SK-N-SH (cell line): ENCODE results near the gene PCSK5. TPM values are rescaled to one million over a fixed set of nuclear protein-coding genes. Genes with fewer than 3 reads are reported as not detected.

Experiments
- CTCF ChIA-PET: fragments of 300-600, 350-600 bp; formaldehyde crosslinking; extraction: SDS; loops from one replicate; lab custom pipeline; 2021; lab: Yijun Ruan, JAX
- POLR2A ChIA-PET: fragments of 350-600 bp; sonication (Branson Sonifier 250); formaldehyde crosslinking; extraction: SDS; loops from one replicate; lab custom pipeline; 2020; ENCODE audit warnings: antibody characterized with exemption, inconsistent platforms; lab: Yijun Ruan, JAX
- DNase-seq: peaks from one replicate; pipeline ENCODE4 v3.0.0; 2012
- H2AFZ ChIP-seq: fragments of 200-600 bp; sonication (generic); 2 replicates; pipeline ENCODE4 v1.8.1; 2016; ENCODE audit warnings: antibody characterized with exemption, mild to moderate bottlenecking, low read depth
- H3F3A ChIP-seq: fragments of 200-600 bp; sonication (generic); replicated peaks from 2 replicates; pipeline ENCODE3; 2016; ENCODE audit warnings: antibody characterized with exemption, mild to moderate bottlenecking; ENCODE audit not compliant: insufficient read depth
- H3K27ac ChIP-seq, 2 experiments: fragments of 200-500 bp in 1 of 2; fragments of 200-600 bp in 1 of 2; sonication (Bioruptor generic) in 1 of 2; sonication (generic), shearing (Covaris generic) in 1 of 2; 2 replicates each; pipeline versions ENCODE4 v1.5.1 to v1.6.1; 2014 to 2016; ENCODE audit warnings: low read depth in 2 of 2, inconsistent platforms in 1 of 2, low read length in 1 of 2, mild to moderate bottlenecking in 1 of 2, mixed read lengths in 1 of 2
- H3K27me3 ChIP-seq: fragments of 200-600 bp; sonication (generic), shearing (Covaris generic); 2 replicates; pipeline ENCODE4 v1.6.1; 2016; ENCODE audit warnings: mixed run types; ENCODE audit not compliant: insufficient read depth
- H3K36me3 ChIP-seq, 2 experiments: fragments of 200-500 bp in 1 of 2; fragments of 200-600 bp in 1 of 2; sonication (Bioruptor generic) in 1 of 2; sonication (generic) in 1 of 2; replicated peaks in 1 of 2; 2 replicates each; pipeline versions ENCODE3 to v1.5.1; 2014 to 2016; ENCODE audit warnings: low read length in 1 of 2, mild to moderate bottlenecking in 1 of 2; ENCODE audit not compliant: insufficient read depth in 2 of 2, control insufficient read depth in 1 of 2
- H3K4me1 ChIP-seq, 2 experiments: fragments of 200-500 bp in 1 of 2; fragments of 200-600 bp in 1 of 2; sonication (Bioruptor generic) in 1 of 2; sonication (generic), shearing (Covaris generic) in 1 of 2; 2 replicates each; pipeline versions ENCODE4 v1.5.1 to v1.6.1; 2014 to 2016; ENCODE audit warnings: low read depth in 1 of 2, low read length in 1 of 2, mixed run types in 1 of 2; ENCODE audit not compliant: insufficient read depth in 2 of 2, control insufficient read depth in 1 of 2
- H3K4me2 ChIP-seq: fragments of 200-600 bp; sonication (generic), shearing (Covaris generic); 2 replicates; pipeline ENCODE4 v1.6.1; 2017; ENCODE audit warnings: mixed run types
- H3K4me3 ChIP-seq, 2 experiments: fragments of 200-500 bp in 1 of 2; fragments of 200-600 bp in 1 of 2; sonication (Bioruptor generic) in 1 of 2; sonication (generic), shearing (Covaris generic) in 1 of 2; 2 replicates each; pipeline versions ENCODE4 v1.5.1 to v1.8.1; 2014 to 2016; ENCODE audit warnings: low read depth in 2 of 2, inconsistent platforms in 1 of 2, low read length in 1 of 2, mild to moderate bottlenecking in 1 of 2, mixed read lengths in 1 of 2, moderate library complexity in 1 of 2
- H3K79me2 ChIP-seq: fragments of 200-600 bp; sonication (generic); 2 replicates; pipeline ENCODE4 v1.8.1; 2017; ENCODE audit warnings: mild to moderate bottlenecking; ENCODE audit not compliant: insufficient read depth
- H3K9ac ChIP-seq: fragments of 200-600 bp; sonication (generic); 2 replicates; pipeline ENCODE4 v1.6.1; 2017; ENCODE audit warnings: mixed run types
- H3K9me2 ChIP-seq: fragments of 200-600 bp; sonication (generic); 2 replicates; pipeline ENCODE4 v1.6.1; 2017; ENCODE audit warnings: mixed run types
- H3K9me3 ChIP-seq: fragments of 200-600 bp; sonication (generic); 2 replicates; pipeline ENCODE4 v1.6.1; 2017; ENCODE audit warnings: mixed run types, mild to moderate bottlenecking, moderate library complexity
- H4K20me1 ChIP-seq: fragments of 200-600 bp; sonication (generic); 2 replicates; pipeline ENCODE4 v1.6.1; 2017; ENCODE audit warnings: mild to moderate bottlenecking, mixed run types; ENCODE audit not compliant: insufficient read depth
- CHD2 ChIP-seq: fragments of 150-350 bp; IDR thresholded peaks from 2 replicates; pipeline ENCODE4 v1.6.1; 2018; ENCODE audit warnings: low read length; ENCODE audit not compliant: partially characterized antibody
- ELF1 ChIP-seq: IDR thresholded peaks from 2 replicates; pipeline ENCODE4 v1.4.0; 2012
- GATA2 ChIP-seq: sonication (generic); formaldehyde crosslinking; IDR thresholded peaks from 2 replicates; pipeline ENCODE4 v1.5.0; 2020; ENCODE audit warnings: mild to moderate bottlenecking, missing genetic modification reagents
- NFIC ChIP-seq: IDR thresholded peaks from 2 replicates; pipeline ENCODE4 v1.4.0; 2012; ENCODE audit warnings: borderline replicate concordance
- POLR2AphosphoS5 ChIP-seq: IDR thresholded peaks from 2 replicates; pipeline ENCODE4 v1.6.1; 2012; ENCODE audit warnings: low read depth, low read length
- RCOR1 ChIP-seq: fragments of 150-350 bp; IDR thresholded peaks from 2 replicates; pipeline ENCODE4 v1.6.1; 2017; ENCODE audit warnings: antibody characterized with exemption, low read length
- RFX5 ChIP-seq: IDR thresholded peaks from 2 replicates; pipeline ENCODE4 v1.6.1; 2012; ENCODE audit warnings: mild to moderate bottlenecking, improper control_type of control experiment, low read length
- SIN3A ChIP-seq: IDR thresholded peaks from 2 replicates; pipeline ENCODE4 v1.6.1; 2012; ENCODE audit warnings: low read depth, mild to moderate bottlenecking, low read length, moderate library complexity, borderline replicate concordance
- SMC3 ChIP-seq: IDR thresholded peaks from 2 replicates; pipeline ENCODE4 v1.6.1; 2012; ENCODE audit warnings: low read depth, low read length, improper control_type of control experiment
- TEAD4 ChIP-seq: IDR thresholded peaks from 2 replicates; pipeline ENCODE4 v1.4.0; 2012; ENCODE audit warnings: mild to moderate bottlenecking, borderline replicate concordance; ENCODE audit not compliant: insufficient read depth
- YY1 ChIP-seq: IDR thresholded peaks from 2 replicates; pipeline ENCODE4 v1.4.0; 2012; ENCODE audit warnings: low read depth, mild to moderate bottlenecking
- polyA plus RNA-seq, 3 experiments: library from polyadenylated mRNA; depleted of rRNA; stranded (reverse); fragments of >200 nt; gene quantifications; 2 replicates each; pipeline ENCODE4 v1.2.3, GENCODE V29; 2012
- TF ChIP-seq, protein P1 (sequence below): IDR thresholded peaks from 2 replicates; pipeline ENCODE4 v1.4.0; 2012; ENCODE audit warnings: low read depth
- TF ChIP-seq, protein P2 (sequence below): IDR thresholded peaks from 2 replicates; pipeline ENCODE4 v1.6.1; 2012; ENCODE audit warnings: mild to moderate bottlenecking, low read depth, low read length, moderate library complexity
- TF ChIP-seq, protein P3 (sequence below): IDR thresholded peaks from 2 replicates; pipeline ENCODE4 v1.4.0; 2012; ENCODE audit warnings: low read depth, borderline replicate concordance

The PCSK5 gene
- polyA plus RNA-seq, 1 of the 3 experiments (the other 2 are of a cell fraction) = 0.08 TPM

DNA sequence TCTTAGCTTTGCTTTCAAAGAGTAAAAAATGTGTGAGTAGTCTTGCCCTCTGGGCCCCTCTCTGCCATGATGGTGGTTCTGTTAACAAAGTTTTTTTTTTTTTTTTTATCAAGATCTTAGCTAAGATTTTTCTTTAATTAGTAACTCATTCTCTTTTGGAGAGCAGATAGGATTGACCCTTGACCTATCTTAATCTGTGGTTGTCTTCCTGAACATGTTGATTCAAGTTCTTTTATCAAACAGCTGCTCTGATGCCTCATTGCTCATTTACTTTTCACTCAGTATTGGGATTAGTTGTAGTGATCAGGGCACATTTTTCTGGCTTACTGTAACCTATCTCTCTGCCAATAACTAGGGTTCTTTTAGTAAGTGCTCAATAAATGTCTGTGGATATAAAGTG, 106.3 kb downstream of the PCSK5 start:
- ChIA-PET CTCF (no interaction called here), POLR2A (no interaction called here)
- no peak overlapping the region for H3K4me3 ChIP-seq
- H3K9ac ChIP-seq = no peak overlapping the region
- no peak overlapping the region for H3K27ac ChIP-seq
- no peaks in the 10 kb centered on the region for H3K79me2 ChIP-seq
- no peaks in the 10 kb centered on the region for H3K9me3 ChIP-seq
- H3K27me3 ChIP-seq = no peaks in the 10 kb centered on the region; the same call in 1 of the 2 replicates
- H3K4me1 ChIP-seq = no peaks in the 10 kb centered on the region
- H2AFZ ChIP-seq = no peak overlapping the region
- H3K4me2 ChIP-seq = no peak overlapping the region
- H4K20me1 ChIP-seq = no peaks in the 10 kb centered on the region
- TF ChIP-seq, protein P1, sequence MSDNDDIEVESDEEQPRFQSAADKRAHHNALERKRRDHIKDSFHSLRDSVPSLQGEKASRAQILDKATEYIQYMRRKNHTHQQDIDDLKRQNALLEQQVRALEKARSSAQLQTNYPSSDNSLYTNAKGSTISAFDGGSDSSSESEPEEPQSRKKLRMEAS = no peak
- no peak for TF ChIP-seq YY1
- TF ChIP-seq, protein P2, sequence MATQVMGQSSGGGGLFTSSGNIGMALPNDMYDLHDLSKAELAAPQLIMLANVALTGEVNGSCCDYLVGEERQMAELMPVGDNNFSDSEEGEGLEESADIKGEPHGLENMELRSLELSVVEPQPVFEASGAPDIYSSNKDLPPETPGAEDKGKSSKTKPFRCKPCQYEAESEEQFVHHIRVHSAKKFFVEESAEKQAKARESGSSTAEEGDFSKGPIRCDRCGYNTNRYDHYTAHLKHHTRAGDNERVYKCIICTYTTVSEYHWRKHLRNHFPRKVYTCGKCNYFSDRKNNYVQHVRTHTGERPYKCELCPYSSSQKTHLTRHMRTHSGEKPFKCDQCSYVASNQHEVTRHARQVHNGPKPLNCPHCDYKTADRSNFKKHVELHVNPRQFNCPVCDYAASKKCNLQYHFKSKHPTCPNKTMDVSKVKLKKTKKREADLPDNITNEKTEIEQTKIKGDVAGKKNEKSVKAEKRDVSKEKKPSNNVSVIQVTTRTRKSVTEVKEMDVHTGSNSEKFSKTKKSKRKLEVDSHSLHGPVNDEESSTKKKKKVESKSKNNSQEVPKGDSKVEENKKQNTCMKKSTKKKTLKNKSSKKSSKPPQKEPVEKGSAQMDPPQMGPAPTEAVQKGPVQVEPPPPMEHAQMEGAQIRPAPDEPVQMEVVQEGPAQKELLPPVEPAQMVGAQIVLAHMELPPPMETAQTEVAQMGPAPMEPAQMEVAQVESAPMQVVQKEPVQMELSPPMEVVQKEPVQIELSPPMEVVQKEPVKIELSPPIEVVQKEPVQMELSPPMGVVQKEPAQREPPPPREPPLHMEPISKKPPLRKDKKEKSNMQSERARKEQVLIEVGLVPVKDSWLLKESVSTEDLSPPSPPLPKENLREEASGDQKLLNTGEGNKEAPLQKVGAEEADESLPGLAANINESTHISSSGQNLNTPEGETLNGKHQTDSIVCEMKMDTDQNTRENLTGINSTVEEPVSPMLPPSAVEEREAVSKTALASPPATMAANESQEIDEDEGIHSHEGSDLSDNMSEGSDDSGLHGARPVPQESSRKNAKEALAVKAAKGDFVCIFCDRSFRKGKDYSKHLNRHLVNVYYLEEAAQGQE = no peak
- no peak for TF ChIP-seq TEAD4
- TF ChIP-seq NFIC = no peak
- TF ChIP-seq RCOR1 = no peak
- TF ChIP-seq CHD2 = no peak
- TF ChIP-seq RFX5 = no peak
- TF ChIP-seq GATA2 (CRISPR knock-in tag) = no peak
- no peak for TF ChIP-seq SIN3A
- no peak for TF ChIP-seq SMC3
- TF ChIP-seq ELF1 = no peak
- TF ChIP-seq, protein P3, sequence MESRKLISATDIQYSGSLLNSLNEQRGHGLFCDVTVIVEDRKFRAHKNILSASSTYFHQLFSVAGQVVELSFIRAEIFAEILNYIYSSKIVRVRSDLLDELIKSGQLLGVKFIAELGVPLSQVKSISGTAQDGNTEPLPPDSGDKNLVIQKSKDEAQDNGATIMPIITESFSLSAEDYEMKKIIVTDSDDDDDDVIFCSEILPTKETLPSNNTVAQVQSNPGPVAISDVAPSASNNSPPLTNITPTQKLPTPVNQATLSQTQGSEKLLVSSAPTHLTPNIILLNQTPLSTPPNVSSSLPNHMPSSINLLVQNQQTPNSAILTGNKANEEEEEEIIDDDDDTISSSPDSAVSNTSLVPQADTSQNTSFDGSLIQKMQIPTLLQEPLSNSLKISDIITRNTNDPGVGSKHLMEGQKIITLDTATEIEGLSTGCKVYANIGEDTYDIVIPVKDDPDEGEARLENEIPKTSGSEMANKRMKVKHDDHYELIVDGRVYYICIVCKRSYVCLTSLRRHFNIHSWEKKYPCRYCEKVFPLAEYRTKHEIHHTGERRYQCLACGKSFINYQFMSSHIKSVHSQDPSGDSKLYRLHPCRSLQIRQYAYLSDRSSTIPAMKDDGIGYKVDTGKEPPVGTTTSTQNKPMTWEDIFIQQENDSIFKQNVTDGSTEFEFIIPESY = no peak
- no peak for TF ChIP-seq POLR2AphosphoS5
- DNase-seq = no peak
- no peaks in the 10 kb centered on the region for H3K9me2 ChIP-seq
- H3K36me3 ChIP-seq = no peaks in the 10 kb centered on the region
- no peaks in the 10 kb centered on the region for H3F3A ChIP-seq
